HG02610 (cell line): Measurements from ENCODE around the gene APLF.
"Not testable (repeated sequence)": the region's sequence is repeated elsewhere in the genome, so short reads cannot be mapped to it uniquely, and the experiment has no call there.

Experiments used
- ATAC-seq: cut with Tn5 transposase; IDR thresholded peaks from one replicate; pipeline ENCODE4 v1.9.1; 2021; ENCODE audit warnings: mild to moderate bottlenecking, moderate library complexity; ENCODE audit not compliant: unreplicated experiment

APLF gene

GRCh38 chr2:68568116-68568515 lies 100.7 kb downstream of the APLF start:
- ATAC-seq, result no peak

DNA sequence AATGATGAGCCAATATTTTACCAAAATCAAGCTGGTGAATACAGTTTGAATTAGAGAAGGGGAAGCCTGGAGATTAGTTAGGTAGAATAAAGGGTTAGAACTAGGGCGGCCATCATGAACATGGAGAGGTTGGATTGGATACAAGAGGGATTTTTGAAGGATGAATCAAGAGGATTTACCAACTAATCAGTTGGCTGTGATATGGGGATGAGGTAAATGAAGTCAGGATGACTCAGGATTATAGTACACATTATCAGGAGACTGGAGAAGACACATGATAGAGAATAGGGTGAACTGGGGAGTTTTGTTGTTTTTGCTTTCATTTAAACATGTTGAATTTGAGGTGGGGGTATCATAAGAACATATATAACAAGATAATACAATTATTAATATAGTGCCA lies 102.2 kb downstream of the APLF start:
- ATAC-seq, result no peak

- ATAC-seq, result not testable (repeated sequence)
Measured at GRCh38 chr2:68570434-68570833, 103.0 kb downstream of the APLF start.

GRCh38 chr2:68574202-68574791 lies 106.9 kb downstream of the APLF start:
- ATAC-seq, result no peak

DNA sequence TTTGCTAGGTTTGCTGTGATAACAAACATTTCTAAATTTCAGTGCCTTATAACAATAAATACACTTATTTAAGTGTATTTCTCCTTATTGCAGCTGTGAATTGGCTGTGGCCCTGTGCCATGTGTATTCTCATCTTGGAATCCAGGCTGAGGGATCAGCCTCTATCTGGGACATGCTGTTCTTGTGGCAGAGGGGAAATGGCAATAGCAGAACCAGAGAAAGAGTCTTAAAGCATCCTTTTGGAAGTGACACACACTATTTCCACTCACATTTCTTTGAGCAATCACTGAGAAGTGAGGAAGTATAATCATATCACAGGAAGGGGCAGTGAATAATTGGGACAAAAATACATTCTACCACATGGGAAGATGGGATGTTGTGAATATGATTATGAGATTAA lies 109.8 kb downstream of the APLF start:
- ATAC-seq, result no peak

DNA sequence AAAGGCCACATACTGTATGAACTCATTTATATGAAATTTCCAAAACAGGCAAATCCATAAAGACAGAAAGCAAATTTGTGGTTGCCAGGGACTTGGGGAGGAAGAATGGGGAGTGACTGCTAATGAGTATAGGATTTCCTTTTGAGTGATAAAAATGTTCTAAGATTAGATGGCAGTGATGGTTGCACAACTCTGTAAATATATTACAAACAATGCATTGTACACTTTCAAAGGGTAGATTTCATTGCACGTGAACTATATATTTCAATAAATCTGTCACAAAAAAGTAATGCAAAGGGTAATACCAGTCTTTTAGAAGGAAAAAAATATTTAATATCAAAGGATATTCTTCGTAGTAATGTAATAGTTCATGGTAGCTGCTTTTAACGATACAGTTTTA lies 112.3 kb downstream of the APLF start:
- no peak for ATAC-seq

DNA sequence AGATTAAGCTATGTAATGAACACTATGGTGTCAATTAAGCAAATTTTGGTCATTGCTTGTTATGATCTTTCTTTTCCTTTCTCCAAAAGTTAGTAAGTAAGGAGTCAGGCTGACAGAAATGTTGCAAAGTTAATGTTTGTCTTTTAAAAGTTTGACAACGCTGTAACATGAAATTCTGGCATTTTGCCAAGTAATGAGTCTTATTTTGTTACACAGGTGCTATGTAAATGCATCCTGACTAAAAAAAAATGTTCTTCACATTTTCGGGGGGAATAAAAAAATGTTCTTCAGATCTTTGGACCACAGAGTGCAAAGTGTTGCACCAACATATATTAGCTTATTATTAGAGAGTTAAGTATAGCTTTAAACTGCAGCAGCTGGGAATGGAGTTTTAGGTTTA lies 121.2 kb downstream of the APLF start:
- ATAC-seq, result no peak

DNA sequence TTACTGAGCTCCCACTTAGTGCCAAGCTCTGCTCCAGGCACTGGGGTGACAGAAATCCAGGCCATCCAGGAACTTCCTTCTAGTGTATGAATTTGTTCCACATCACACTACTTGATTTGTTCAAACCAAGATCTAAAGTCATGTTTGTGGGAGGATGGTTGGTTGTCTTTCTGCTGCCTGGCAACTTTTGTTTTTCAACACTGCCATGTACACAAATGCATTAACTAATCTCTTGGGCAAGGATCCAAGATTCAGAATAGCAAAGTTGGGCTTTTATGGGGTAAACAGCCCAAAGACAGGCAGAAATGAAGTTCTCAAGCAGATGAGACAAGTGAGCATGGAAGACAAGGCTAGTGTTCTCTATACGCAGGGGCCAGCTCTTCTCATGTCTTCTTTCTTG lies 122.6 kb downstream of the APLF start:
- ATAC-seq, result no peak

DNA sequence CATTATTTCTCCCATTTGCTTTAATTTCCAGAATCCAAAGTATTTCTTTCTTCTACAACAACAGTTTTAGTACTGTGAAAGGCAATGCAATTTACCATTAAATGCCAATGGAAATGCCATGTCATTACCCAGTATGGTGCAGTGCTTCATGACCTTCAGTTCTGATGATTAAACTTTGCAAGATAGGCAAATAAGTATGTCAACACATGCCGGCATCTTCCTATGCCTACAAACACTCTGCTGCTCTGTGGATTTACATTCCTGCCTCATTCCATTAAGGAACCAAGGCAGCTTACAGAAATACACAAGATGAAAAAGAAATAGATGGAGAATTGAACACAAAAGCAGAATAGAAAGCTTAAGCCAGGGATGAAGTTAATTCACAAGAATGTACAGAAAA lies 123.3 kb downstream of the APLF start:
- no peak for ATAC-seq

DNA sequence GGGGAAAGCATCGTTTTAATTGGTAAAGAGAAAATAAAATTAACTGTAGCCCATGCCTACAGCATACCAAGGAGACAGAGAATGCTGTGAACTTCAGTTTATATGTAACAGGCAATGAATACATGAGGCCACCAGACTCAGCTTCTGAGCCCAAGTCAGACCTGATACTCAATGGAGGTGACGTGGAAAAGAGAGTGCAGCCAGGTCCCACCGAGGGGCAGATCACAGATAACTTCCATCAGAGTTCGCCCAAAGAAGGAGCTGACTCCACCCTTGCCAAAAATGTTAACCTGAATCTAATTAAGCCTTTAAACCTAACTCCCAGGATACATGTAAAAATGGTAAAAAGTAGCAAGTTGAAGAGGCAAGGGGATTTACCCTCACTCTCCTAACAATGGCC lies 123.8 kb downstream of the APLF start:
- ATAC-seq, result no peak

DNA sequence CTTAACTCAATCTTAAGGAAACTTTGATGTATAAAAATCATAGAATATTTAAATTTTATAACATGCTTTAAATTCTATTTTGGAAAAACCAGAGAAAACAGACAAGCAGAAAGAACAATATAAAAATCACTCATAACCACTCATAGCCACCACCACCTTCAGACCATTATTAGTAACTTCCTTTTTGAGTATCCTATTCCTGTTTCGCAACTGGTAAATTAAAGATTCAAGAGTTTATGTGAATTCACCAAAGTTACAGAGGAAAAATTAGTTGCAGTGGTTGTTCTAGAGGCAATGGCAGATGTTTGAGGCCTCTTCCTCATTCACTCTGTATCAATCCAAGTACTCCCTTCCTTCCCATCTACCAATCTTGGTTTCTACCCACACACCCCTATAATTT lies 126.7 kb downstream of the APLF start:
- no peak for ATAC-seq

DNA sequence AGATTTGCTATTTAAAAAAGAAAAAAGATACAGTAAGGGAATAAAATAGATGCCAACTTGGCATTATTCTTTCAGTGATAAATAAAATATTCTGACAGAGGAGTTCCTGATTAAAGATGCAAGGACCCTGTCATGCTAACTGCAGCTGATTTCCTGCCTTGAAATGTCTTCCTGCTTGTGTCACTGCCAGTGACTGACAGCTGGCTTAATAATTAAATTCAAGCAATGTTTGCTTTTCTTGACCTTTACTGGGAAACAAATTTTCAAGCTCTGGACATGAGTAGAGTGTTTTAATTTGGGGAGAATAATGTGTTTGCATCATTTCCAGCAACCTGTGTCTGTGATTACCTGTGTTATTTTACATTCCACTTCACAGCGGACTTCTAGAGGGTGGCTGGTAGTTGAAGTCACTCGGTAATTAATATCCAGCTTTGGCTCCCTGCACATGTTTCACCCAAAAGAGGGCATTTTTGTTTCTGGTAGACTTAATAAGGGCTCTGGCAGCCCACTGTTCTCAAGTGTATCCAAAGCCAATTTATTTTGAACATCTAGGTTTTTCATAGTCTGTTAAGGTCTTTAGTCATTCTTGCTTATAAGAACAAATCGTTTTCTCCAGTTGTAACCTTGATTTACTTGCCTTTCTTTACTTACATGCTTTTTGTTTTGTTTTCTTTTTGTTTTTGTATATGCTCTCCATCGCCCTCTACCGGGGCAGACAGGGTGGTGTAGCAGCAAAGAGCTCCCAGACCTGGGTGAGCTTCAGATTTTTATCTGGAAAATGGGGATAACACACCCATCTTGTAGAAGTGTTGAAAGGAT lies 127.5 kb downstream of the APLF start:
- ATAC-seq, result no peak

- ATAC-seq, result not testable (repeated sequence)
Measured at GRCh38 chr2:68595493-68595785, 128.1 kb downstream of the APLF start.

DNA sequence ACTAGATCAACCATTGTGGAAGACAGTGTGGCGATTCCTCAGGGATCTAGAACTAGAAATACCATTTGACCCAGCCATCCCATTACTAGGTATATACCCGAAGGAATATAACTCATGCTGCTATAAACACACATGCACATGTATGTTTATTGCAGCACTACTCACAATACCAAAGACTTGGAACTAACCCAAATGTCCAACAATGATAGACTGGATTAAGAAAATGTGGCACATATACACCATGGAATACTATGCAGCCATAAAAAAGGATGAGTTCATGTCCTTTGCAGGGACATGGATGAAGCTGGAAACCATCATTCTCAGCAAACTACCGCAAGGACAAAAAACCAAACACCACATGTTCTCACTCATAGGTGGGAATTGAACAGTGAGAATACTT lies 133.1 kb downstream of the APLF start:
- not testable (repeated sequence) for ATAC-seq

GRCh38 chr2:68603059-68603458 lies 135.7 kb downstream of the APLF start:
- ATAC-seq, result no peak

GRCh38 chr2:68604077-68604476 lies 136.7 kb downstream of the APLF start:
- ATAC-seq, result no peak

DNA sequence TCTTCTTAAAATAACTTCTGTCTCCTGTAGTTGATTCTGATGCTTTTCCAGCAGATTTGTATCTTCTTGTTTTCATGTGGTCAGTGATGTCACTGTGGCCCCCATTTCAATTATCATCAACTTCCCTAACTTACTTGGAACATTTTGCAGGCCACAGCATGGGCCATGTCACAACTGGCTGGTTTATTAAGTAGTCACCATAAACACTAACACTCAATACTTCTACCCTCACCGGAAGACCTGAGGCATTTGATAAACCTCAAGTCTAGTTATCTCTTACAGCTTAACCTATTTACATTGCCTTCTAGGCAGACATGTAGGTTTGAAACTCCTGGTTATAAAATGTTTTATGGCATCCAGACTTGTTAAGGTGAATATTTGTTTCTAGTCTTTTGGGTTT lies 138.6 kb downstream of the APLF start:
- ATAC-seq, result no peak

GRCh38 chr2:68606759-68607158 lies 139.4 kb downstream of the APLF start:
- ATAC-seq, result no peak

GRCh38 chr2:68607837-68608236 lies 140.5 kb downstream of the APLF start:
- no peak for ATAC-seq

GRCh38 chr2:68612765-68613519 lies 145.6 kb downstream of the APLF start:
- no peak for ATAC-seq

DNA sequence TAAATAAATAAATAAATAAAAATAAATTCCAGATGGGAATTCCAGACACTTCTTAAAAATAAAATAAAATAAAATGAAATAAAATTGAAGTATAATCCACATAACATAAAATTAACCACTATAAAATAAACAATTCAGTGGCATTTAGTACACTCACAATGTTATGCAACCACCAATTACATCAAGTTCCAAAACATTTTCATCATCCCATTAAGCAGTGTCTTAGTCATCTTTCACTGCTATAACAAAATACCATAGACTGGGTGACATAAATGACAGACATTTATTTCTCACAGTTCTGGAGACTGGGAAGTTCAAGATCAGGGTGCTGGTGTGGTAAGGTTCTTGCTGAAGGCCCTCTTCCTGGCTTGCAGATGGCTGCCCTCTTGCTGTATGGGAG lies 153.4 kb downstream of the APLF start:
- ATAC-seq, result no peak

DNA sequence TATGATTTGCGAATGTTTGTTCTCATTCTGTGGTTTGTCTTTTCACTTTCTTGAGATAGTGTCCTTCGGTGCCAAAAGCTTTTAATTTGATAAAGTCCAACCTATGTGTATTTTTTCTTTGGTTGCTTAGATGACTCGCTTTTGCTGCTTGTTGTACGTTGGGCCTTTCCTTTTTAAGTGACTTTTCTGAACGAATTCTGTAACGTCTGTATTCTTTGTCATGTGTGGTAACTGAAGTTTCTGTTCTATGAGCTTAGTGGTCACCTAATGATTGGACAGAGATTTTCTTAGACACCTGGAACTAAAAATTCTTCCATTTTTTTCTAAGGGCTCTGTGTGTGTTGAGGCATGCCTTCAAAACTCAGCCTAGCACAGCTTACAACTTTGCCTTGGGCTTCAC lies 156.4 kb downstream of the APLF start:
- no peak for ATAC-seq
